Measurements from ENCODE around the gene GLI3.

The GLI3 gene

DNA sequence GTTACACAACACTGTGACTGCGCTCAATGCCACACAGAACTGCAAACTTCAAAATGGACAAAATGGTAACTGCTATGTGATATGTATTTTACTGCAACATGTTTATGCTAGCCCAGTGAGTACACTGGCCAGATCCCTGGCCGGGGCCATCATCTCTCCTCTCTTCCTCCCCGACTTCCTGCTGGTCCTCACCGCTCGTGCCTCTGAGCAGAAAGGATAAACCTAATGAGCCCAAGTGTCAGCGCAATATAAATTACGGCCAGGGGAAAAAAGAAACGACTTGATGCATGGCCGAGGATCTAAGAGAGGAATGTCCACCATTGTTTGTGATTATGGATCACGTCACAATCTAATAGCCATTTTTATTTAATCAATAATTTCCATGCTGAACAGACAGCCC, 225.2 kb downstream of the GLI3 start:
- no peak overlapping the region for H3K27ac ChIP-seq (ENCODE audit: low read length)

DNA sequence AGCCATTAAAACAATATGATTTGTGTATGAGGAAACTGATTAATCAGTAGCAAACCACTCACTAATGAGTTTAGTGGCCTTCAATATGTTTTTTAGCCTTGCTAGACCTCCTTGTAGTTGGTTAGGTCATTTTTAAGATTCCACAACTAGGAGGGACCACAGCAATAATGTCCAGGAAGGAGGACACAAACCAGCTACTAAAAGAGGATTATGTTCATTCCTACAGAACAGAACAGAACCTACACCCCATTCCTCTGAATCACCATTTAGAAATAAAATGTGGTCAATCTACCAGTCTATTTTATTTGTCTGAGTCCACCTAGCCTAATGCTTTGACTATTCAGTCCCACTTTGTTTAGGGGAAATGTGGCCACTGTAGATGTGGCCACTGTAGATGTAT, 226.3 kb downstream of the GLI3 start:
- TF ChIP-seq EZH2 (IDR thresholded peaks at IDR 0.05; ENCODE audit: borderline replicate concordance, low read depth, low read length, severe bottlenecking), result no peak
- TF ChIP-seq, protein P1, sequence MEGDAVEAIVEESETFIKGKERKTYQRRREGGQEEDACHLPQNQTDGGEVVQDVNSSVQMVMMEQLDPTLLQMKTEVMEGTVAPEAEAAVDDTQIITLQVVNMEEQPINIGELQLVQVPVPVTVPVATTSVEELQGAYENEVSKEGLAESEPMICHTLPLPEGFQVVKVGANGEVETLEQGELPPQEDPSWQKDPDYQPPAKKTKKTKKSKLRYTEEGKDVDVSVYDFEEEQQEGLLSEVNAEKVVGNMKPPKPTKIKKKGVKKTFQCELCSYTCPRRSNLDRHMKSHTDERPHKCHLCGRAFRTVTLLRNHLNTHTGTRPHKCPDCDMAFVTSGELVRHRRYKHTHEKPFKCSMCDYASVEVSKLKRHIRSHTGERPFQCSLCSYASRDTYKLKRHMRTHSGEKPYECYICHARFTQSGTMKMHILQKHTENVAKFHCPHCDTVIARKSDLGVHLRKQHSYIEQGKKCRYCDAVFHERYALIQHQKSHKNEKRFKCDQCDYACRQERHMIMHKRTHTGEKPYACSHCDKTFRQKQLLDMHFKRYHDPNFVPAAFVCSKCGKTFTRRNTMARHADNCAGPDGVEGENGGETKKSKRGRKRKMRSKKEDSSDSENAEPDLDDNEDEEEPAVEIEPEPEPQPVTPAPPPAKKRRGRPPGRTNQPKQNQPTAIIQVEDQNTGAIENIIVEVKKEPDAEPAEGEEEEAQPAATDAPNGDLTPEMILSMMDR (IDR thresholded peaks at IDR 0.05; ENCODE audit: borderline replicate concordance, extremely low read depth, low read length, poor library complexity, severe bottlenecking), result no peak
- Histone ChIP-seq H3K9ac (ENCODE audit: low read depth, low read length) (no peak overlapping the region), H2AFZ (ENCODE audit: low read depth, low read length) (no peak overlapping the region), H4K20me1 (ENCODE audit: insufficient read depth, low read length) (no peaks in the 10 kb centered on the region), H3K36me3 (ENCODE audit: insufficient read depth, low read length) (peaks cover 22% of the 10 kb centered on the region), H3K4me1 (ENCODE audit: insufficient read depth, low read length) (no peaks in the 10 kb centered on the region), H3K27ac (ENCODE audit: low read length) (no peak overlapping the region), H3K4me3 (ENCODE audit: low read depth in 1 of 2, low read length in 2 of 2) (no peak overlapping the region), H3K27me3 (ENCODE audit: insufficient read depth, low read length, poor library complexity) (no peaks in the 10 kb centered on the region), H3K79me2 (ENCODE audit: insufficient read depth, low read length) (no peaks in the 10 kb centered on the region), H3K4me2 (ENCODE audit: insufficient read depth, low read length) (no peak overlapping the region), H3K9me3 (ENCODE audit: insufficient read depth, low read length, severe bottlenecking) (no peaks in the 10 kb centered on the region)
- ATAC-seq (ENCODE audit: insufficient read depth, low read depth) (no peak), DNase-seq (no peak)

More for the DNA sequence above, 225.2 kb downstream of the GLI3 start:
- H2AFZ ChIP-seq (ENCODE audit: low read depth, low read length), result no peak overlapping the region
- no peak overlapping the region for H3K9ac ChIP-seq (ENCODE audit: low read depth, low read length)
- H3K4me1 ChIP-seq (ENCODE audit: insufficient read depth, low read length), result no peaks in the 10 kb centered on the region
- H3K79me2 ChIP-seq (ENCODE audit: insufficient read depth, low read length), result no peaks in the 10 kb centered on the region
- H3K4me3 ChIP-seq (ENCODE audit: low read depth in 1 of 2, low read length in 2 of 2), result no peak overlapping the region
- H3K27me3 ChIP-seq (ENCODE audit: insufficient read depth, low read length, poor library complexity), result no peaks in the 10 kb centered on the region
- H3K4me2 ChIP-seq (ENCODE audit: insufficient read depth, low read length), result no peak overlapping the region
- H4K20me1 ChIP-seq (ENCODE audit: insufficient read depth, low read length), result no peaks in the 10 kb centered on the region
- peaks cover 31% of the 10 kb centered on the region for H3K36me3 ChIP-seq (ENCODE audit: insufficient read depth, low read length)
- TF ChIP-seq EZH2 (IDR thresholded peaks at IDR 0.05; ENCODE audit: borderline replicate concordance, low read depth, low read length, severe bottlenecking), result no peak
- TF ChIP-seq, protein P1 (IDR thresholded peaks at IDR 0.05; ENCODE audit: borderline replicate concordance, extremely low read depth, low read length, poor library complexity, severe bottlenecking), result no peak
- no peaks in the 10 kb centered on the region for H3K9me3 ChIP-seq (ENCODE audit: insufficient read depth, low read length, severe bottlenecking)
- no peak for ATAC-seq (ENCODE audit: insufficient read depth, low read depth)
- no peak for DNase-seq

DNA sequence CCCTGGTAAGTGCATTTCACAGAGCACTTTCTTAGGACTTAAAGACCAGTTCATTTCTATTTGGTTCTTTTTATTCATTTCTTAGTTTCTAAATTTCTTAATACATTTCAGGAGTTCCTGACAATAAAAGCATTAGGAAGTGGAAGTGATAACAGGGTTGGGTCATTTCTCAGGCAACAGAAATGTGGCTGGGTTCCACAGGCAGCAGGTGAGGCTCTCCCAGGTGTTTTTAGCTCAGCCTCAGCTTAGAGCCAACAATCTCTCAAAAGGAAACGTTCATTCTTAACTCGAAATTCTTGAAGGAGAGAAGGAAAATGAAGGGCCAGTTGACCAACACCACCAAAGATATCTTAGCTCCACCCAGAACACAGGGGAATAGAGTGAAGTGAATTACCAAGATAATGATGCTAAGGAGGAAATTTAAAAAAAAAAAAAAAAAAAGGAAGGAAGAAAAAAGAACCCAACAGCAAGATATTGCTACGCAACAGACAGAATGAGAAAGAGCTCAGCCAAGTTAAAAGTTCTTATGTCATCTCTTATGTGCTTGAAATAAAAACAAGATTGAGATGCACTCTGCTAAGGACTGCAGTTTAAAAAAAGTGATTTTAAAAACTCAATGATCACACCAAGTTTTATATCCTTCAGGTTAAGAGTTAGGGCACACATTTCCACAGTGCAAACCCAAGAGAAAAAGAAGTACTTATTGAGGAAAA, 230.1 kb downstream of the GLI3 start:
- H3K4me2 ChIP-seq (ENCODE audit: insufficient read depth, low read length), result no peak overlapping the region
- H3K27ac ChIP-seq (ENCODE audit: low read length), result no peak overlapping the region
- peaks cover 16% of the 10 kb centered on the region for H3K36me3 ChIP-seq (ENCODE audit: insufficient read depth, low read length)
- H2AFZ ChIP-seq (ENCODE audit: low read depth, low read length), result no peak overlapping the region
- DNase-seq (no peak), ATAC-seq (ENCODE audit: insufficient read depth, low read depth) (no peak)
- no peaks in the 10 kb centered on the region for H3K4me1 ChIP-seq (ENCODE audit: insufficient read depth, low read length)
- H3K79me2 ChIP-seq (ENCODE audit: insufficient read depth, low read length), result no peaks in the 10 kb centered on the region
- TF ChIP-seq, protein P1 (IDR thresholded peaks at IDR 0.05; ENCODE audit: borderline replicate concordance, extremely low read depth, low read length, poor library complexity, severe bottlenecking), result no peak
- TF ChIP-seq EZH2 (IDR thresholded peaks at IDR 0.05; ENCODE audit: borderline replicate concordance, low read depth, low read length, severe bottlenecking), result no peak
- H3K9ac ChIP-seq (ENCODE audit: low read depth, low read length), result no peak overlapping the region
- no peaks in the 10 kb centered on the region for H4K20me1 ChIP-seq (ENCODE audit: insufficient read depth, low read length)
- no peaks in the 10 kb centered on the region for H3K9me3 ChIP-seq (ENCODE audit: insufficient read depth, low read length, severe bottlenecking)
- H3K4me3 ChIP-seq (ENCODE audit: low read depth in 1 of 2, low read length in 2 of 2), result no peak overlapping the region
- no peaks in the 10 kb centered on the region for H3K27me3 ChIP-seq (ENCODE audit: insufficient read depth, low read length, poor library complexity)

Data from DND-41 (cell line).